PC-9 (cell line): ENCODE measurements around the gene LARP4B. TPM values are rescaled to one million over a fixed set of nuclear protein-coding genes. Genes with fewer than 3 reads are reported as not detected.

Experiments used
- BruUV-seq: library from RNA; stranded (reverse); fragments of 400-500 nt; replicated peaks from 2 replicates; lab custom pipeline; 2021; lab: Mats Ljungman, UMichigan
- CTCF ChIA-PET: fragments of 300-600 bp; sonication (Branson Sonifier 250); formaldehyde crosslinking; loops from one replicate; lab custom pipeline; 2022; ENCODE audit warnings: antibody characterized with exemption; lab: Charles Lee
- POLR2A ChIA-PET: fragments of 300-600 bp; sonication (Branson Sonifier 250); formaldehyde crosslinking; loops from one replicate; lab custom pipeline; 2022; ENCODE audit warnings: antibody characterized with exemption; ENCODE audit not compliant: unreplicated experiment; lab: Charles Lee
- DNase-seq, 2 experiments: peaks; one replicate each; pipeline versions ENCODE4 v3.0.0 to v3.0.0-alpha.2; 2015 to 2022; ENCODE audit warnings: mixed read lengths in 1 of 2
- H2AFZ ChIP-seq: fragments of 200-600 bp; sonication (generic); 2 replicates; pipeline ENCODE4 v1.8.1; 2017; ENCODE audit warnings: antibody characterized with exemption
- H3F3A ChIP-seq: fragments of 200-600 bp; sonication (generic); 2 replicates; pipeline ENCODE4 v1.8.1; 2017; ENCODE audit warnings: antibody characterized with exemption, mild to moderate bottlenecking, low read depth; ENCODE audit not compliant: insufficient read depth
- H3K27ac ChIP-seq: fragments of 200-600 bp; sonication (generic); 2 replicates; pipeline ENCODE4 v1.6.1; 2016; ENCODE audit warnings: mixed run types
- H3K27me3 ChIP-seq: fragments of 200-600 bp; sonication (generic); 2 replicates; pipeline ENCODE4 v1.6.1; 2016; ENCODE audit warnings: low read depth, mixed run types; ENCODE audit not compliant: insufficient read depth
- H3K36me3 ChIP-seq: fragments of 200-600 bp; sonication (generic); 2 replicates; pipeline ENCODE4 v1.6.1; 2016; ENCODE audit warnings: low read depth, mixed run types
- H3K4me1 ChIP-seq: fragments of 200-600 bp; sonication (generic); replicated peaks from 2 replicates; pipeline ENCODE4 v1.6.1; 2016; ENCODE audit warnings: mixed run types; ENCODE audit not compliant: insufficient read depth
- H3K4me2 ChIP-seq: fragments of 200-600 bp; sonication (generic); 2 replicates; pipeline ENCODE4 v1.6.1; 2017; ENCODE audit warnings: mixed run types
- H3K4me3 ChIP-seq: fragments of 200-600 bp; sonication (generic); 2 replicates; pipeline ENCODE4 v1.6.1; 2016; ENCODE audit warnings: mixed run types
- H3K79me2 ChIP-seq: fragments of 200-600 bp; sonication (generic); 2 replicates; pipeline ENCODE4 v1.6.1; 2017; ENCODE audit warnings: low read depth, mixed run types
- H3K9me2 ChIP-seq: fragments of 200-600 bp; sonication (generic); 2 replicates; pipeline ENCODE4 v1.8.1; 2017; ENCODE audit warnings: mild to moderate bottlenecking; ENCODE audit not compliant: insufficient read depth
- H3K9me3 ChIP-seq: fragments of 200-600 bp; sonication (generic); 2 replicates; pipeline ENCODE4 v1.8.1; 2016; ENCODE audit warnings: low read depth; ENCODE audit not compliant: insufficient read depth
- H4K20me1 ChIP-seq: fragments of 200-600 bp; sonication (generic); 2 replicates; pipeline ENCODE4 v1.8.1; 2017; ENCODE audit not compliant: insufficient read depth
- CTCF ChIP-seq: fragments of 200-600 bp; sonication (generic); conservative IDR thresholded peaks from 2 replicates; pipeline ENCODE4 v1.6.1; 2017; ENCODE audit warnings: mixed run types, antibody characterized with exemption, mild to moderate bottlenecking, moderate library complexity
- EZH2 ChIP-seq: fragments of 200-600 bp; sonication (generic); IDR thresholded peaks from 2 replicates; pipeline ENCODE4 v1.8.0; 2017; ENCODE audit warnings: antibody characterized with exemption, low read depth
- intact Hi-C: fragments of 100-400 bp; cut with micrococcal nuclease; formaldehyde crosslinking; loops from one replicate; pipeline ENCODE4 v1.10.0; 2022; ENCODE audit not compliant: unreplicated experiment
- total RNA-seq: library from RNA; stranded (reverse); gene quantifications from 2 replicates; pipeline ENCODE4 v1.2.3, GENCODE V29; 2021

The LARP4B gene
- total RNA-seq, 1 experiment from 2014 or later = 93.4 TPM

GRCh38 chr10:811379-812175, 119.9 kb downstream of the LARP4B start:
- H3K4me2 ChIP-seq = no peak overlapping the region
- no peaks in the 10 kb centered on the region for H3K9me3 ChIP-seq
- ChIA-PET CTCF (no interaction called here), POLR2A (no interaction called here)
- H3K27ac ChIP-seq = no peak overlapping the region
- no peak overlapping the region for H2AFZ ChIP-seq
- intact Hi-C loops = no loop called here
- no peaks in the 10 kb centered on the region; the same call in 1 of the 2 replicates for H4K20me1 ChIP-seq
- BruUV-seq = no TSS peak
- H3K79me2 ChIP-seq = no peaks in the 10 kb centered on the region
- no peak overlapping the region for H3K4me3 ChIP-seq
- DNase-seq = no peak
- no peaks in the 10 kb centered on the region for H3K4me1 ChIP-seq
- no peak for TF ChIP-seq CTCF
- no peak for TF ChIP-seq EZH2
- H3K9me2 ChIP-seq = no peaks in the 10 kb centered on the region
- no peaks in the 10 kb centered on the region for H3F3A ChIP-seq
- H3K36me3 ChIP-seq = no peaks in the 10 kb centered on the region
- H3K27me3 ChIP-seq = no peaks in the 10 kb centered on the region

GRCh38 chr10:810351-810846, 121.1 kb downstream of the LARP4B start:
- Histone ChIP-seq H3K36me3 (no peaks in the 10 kb centered on the region), H3K4me2 (no peak overlapping the region), H3K9me2 (no peaks in the 10 kb centered on the region), H3K4me3 (no peak overlapping the region), H4K20me1 (no peaks in the 10 kb centered on the region; the same call in 1 of the 2 replicates), H3K27me3 (no peaks in the 10 kb centered on the region), H3K79me2 (no peaks in the 10 kb centered on the region), H3K4me1 (no peaks in the 10 kb centered on the region), H3K9me3 (no peaks in the 10 kb centered on the region), H3F3A (no peaks in the 10 kb centered on the region), H2AFZ (no peak overlapping the region), H3K27ac (no peak overlapping the region)
- intact Hi-C loops = loop anchor here (1.0 kb wide), 1 partner anchor 299 kb away; no protein-coding TSS in a partner anchor
- TF ChIP-seq CTCF (no peak), EZH2 (no peak)
- no peak for DNase-seq
- no TSS peak for BruUV-seq
- ChIA-PET CTCF (interaction anchor here (0.6 to 1.2 kb wide), 2 partner anchors 299 to 439 kb away, joined by 3 to 4 read pairs; no protein-coding TSS in a partner anchor), POLR2A (interaction anchor here (0.6 kb wide), 1 partner anchor 302 kb away, joined by 6 read pairs; no protein-coding TSS in a partner anchor)

GRCh38 chr10:809671-810350, 121.7 kb downstream of the LARP4B start:
- Histone ChIP-seq H3F3A (no peaks in the 10 kb centered on the region), H3K4me3 (no peak overlapping the region), H3K4me1 (no peaks in the 10 kb centered on the region), H2AFZ (no peak overlapping the region), H3K9me2 (no peaks in the 10 kb centered on the region), H3K9me3 (no peaks in the 10 kb centered on the region), H3K4me2 (no peak overlapping the region), H3K79me2 (no peaks in the 10 kb centered on the region), H3K27ac (no peak overlapping the region), H3K36me3 (no peaks in the 10 kb centered on the region), H3K27me3 (no peaks in the 10 kb centered on the region), H4K20me1 (no peaks in the 10 kb centered on the region; the same call in 1 of the 2 replicates)
- POLR2A ChIA-PET = interaction anchor here (0.6 kb wide), 1 partner anchor 301 kb away, joined by 6 read pairs; no protein-coding TSS in a partner anchor
- TF ChIP-seq EZH2 (no peak), CTCF (no peak)
- no TSS peak for BruUV-seq
- intact Hi-C loops = loop anchor here (1.0 kb wide), 1 partner anchor 299 kb away; no protein-coding TSS in a partner anchor
- CTCF ChIA-PET = interaction anchor here (0.6 to 1.2 kb wide), 2 partner anchors 299 to 439 kb away, joined by 3 to 4 read pairs; no protein-coding TSS in a partner anchor
- no peak for DNase-seq
